ENCODE data around the gene FOXN1. TPM values are rescaled to one million over a fixed set of nuclear protein-coding genes. Genes with fewer than 3 reads are reported as not detected.
"Not testable (repeated sequence)": the region's sequence is repeated elsewhere in the genome, so short reads cannot be mapped to it uniquely, and the experiment has no call there.

Gene FOXN1
- polyA plus RNA-seq, 4 donors: 0.47 to 0.62 (median 0.61) TPM

DNA sequence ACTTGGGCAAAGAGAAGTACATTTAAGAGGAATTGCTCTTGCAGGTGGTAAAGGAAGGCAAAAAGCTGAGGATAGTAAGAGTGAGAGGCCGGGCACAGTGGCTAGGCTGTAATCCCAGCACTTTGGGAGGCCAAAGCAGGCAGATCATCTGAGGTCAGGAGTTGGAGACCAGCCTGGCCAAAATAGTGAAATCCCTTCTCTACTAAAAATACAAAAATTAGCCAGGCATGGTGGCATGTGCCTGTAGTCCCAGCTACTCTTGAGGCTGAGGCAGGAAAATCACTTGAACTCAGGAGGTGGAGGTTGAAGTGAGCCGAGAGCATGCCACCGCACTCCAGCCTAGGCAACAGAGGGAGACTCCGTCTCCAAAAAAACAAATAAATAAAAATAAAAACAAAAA lies 16.1 kb downstream of the FOXN1 start:
- not testable (repeated sequence) for DNase-seq (ENCODE audit: low read depth in 4 of 4, low spot score in 3 of 4)

DNA sequence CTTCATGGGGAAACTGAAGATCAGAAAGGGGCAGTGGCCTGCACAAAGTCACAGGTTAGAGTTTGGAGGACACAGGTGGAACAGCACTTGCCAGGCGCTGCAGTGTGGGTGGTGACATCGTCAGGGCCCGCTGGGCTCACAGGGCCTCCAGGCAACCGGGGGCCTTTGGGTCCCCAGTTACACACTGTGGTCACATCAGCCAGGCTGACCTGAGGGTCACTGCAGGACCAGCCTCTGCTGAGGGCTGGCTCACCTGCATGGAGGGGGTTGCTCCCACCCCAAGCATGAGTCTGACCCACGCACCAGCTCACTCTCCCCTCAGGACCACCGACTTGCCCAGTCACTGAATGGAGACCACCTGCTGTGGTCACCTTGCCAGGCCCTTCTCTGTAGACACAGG lies 17.0 kb downstream of the FOXN1 start:
- DNase-seq (ENCODE audit: low read depth in 4 of 4, low spot score in 3 of 4): no peak

DNA sequence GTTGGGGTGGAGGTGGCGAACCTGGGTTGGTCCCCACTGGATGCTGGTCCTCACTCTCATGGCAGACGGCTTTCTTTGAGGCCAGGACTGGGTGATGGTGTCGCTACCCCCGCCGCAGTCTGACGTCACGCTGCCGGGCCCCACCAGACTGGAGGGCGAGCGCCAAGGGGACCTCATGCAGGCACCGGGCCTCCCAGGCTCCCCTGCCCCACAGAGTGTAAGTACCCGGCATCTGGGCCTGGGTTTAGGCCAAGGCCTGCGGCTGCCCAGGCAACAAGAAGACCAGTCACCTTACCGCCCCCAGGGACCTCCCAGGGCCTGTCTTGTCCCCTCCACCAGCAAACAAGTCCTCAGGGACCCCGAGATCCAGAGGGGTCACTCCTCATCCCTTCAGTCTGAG lies 17.7 kb downstream of the FOXN1 start:
- no peak for DNase-seq (ENCODE audit: low read depth in 4 of 4, low spot score in 3 of 4)

DNA sequence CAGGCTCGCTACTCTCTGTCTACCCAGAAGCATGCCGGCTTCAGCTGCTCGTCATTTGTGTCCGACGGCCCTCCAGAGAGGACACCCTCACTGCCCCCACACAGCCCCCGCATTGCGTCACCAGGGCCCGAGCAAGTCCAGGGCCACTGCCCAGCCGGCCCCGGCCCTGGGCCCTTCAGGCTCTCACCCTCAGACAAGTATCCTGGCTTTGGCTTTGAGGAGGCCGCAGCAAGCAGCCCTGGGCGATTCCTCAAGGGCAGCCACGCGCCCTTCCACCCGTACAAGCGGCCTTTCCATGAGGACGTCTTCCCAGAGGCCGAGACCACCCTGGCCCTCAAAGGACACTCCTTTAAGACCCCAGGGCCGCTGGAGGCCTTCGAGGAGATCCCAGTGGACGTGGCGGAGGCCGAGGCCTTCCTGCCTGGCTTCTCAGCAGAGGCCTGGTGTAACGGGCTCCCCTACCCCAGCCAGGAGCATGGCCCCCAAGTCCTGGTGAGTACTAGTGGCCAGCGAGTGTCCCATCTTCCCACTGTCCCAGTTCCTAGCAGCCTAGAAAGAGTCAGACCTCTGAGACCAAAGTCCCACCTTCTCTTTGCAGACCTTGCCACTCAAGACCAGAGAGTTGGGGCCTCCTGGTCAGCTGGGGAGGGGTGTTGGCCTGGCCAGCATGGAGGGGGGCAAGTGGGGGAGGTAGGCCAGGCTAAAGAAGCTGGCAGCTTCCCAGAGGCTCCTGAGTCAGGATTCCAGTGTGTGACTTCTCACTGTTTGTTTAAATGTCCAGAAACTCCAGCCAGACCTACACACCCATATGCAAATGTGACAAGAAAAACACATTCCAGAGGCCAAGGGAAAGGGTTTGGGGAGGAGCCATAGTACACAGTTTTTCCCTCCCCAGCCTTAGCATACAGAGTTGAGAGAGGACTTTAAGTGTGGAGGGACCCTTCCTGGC lies 18.6 kb downstream of the FOXN1 start:
- DNase-seq (ENCODE audit: low read depth in 4 of 4, low spot score in 3 of 4): peak; percentile 41 to 71 (median 68)

DNA sequence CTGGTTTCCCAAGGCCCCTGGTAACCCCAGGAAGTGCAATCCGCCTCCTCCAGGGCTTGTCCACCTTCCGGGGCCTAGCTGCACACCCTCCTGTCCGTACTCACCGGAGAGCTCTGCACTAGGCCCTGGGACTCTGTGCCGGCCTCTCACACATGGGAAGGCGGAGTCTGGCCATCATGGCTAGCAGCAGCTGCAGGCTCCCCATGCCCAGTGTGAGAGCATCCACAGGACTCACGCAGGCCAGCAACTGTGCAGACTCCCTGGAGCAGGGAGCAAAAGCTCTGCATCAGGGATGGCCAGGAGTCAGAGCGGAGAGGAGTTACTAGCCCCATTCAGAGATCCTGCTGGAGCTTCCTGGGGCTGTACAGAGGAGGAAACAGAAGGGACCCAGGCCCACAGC lies 20.2 kb downstream of the FOXN1 start:
- no peak for DNase-seq (ENCODE audit: low read depth in 4 of 4, low spot score in 3 of 4)

DNA sequence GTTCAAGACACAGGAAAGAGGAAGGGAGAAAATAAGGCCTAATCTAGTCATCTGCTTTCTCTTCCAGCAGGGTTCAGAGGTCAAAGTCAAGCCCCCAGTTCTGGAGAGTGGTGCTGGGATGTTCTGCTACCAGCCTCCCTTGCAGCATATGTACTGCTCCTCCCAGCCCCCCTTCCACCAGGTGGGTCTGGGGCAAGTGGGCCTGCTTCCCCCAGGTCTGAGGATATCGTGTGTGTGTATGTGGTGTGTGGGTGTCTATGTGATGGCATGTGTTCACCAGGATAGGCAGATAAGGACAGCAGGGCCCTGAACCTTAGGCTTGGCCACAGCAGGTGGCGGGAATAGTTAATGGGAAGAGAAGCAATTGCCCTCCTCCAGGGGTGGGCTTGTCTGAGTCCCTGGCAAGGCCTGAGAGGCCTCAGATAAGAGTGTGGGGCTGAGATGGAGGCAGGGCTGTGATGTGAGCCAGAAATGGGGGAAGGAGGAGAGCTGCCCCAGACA lies 21.1 kb downstream of the FOXN1 start:
- no peak for DNase-seq (ENCODE audit: low read depth in 4 of 4, low spot score in 3 of 4)

DNA sequence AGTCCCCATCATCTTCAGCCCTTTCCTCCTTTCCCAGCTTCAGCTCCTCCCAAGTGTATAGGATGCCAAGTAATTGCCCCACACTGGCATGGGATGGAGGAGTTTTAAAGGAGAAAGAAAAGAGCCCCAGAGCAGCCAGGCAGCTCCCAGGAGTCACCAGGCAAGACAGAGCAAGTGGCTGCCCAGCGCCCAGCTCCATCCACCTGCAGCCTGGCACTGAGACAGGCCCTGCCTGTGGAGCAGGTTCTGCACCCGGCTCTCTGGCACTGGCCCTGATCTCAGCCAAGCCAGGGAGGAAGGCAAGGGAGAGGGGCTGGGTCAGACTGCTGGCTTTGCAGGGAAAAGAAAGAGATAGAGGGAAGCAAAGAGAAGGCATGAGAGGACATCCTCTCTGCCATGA lies 21.7 kb downstream of the FOXN1 start:
- no peak for DNase-seq (ENCODE audit: low read depth in 4 of 4, low spot score in 3 of 4)

DNA sequence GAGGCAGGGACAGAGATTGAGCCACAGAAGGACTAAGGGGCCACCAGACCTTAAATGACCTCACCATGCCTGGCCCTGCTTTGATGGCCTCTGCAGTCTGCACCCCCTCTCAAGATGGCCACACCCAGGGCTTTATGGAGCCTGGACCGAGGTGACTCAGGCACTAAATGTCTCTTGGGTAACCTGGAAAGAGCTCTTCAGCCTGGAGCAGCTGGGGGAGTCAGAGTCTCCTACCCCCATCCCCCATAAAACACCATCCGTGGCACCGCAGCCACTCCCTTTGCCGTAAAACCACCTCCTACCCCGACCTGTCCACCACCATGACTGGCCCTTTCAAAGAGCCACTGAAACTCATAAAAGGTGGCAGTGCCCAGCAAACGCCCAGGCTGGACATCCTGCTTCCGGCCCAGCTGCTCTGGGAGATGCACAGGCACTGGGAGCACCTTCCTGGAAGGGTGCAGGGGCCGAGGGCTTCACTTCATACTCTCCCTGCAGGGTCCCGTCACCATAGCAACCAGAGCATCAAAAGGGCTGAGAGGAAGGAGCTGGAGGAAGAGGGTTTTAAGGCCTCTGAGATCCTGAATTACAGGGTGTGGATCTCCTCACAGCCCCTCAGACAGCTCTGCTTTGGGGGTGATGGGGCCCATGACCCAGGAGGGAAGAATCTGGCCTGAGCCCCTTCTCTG lies 22.3 kb downstream of the FOXN1 start:
- no peak for DNase-seq (ENCODE audit: low read depth in 4 of 4, low spot score in 3 of 4)

DNA sequence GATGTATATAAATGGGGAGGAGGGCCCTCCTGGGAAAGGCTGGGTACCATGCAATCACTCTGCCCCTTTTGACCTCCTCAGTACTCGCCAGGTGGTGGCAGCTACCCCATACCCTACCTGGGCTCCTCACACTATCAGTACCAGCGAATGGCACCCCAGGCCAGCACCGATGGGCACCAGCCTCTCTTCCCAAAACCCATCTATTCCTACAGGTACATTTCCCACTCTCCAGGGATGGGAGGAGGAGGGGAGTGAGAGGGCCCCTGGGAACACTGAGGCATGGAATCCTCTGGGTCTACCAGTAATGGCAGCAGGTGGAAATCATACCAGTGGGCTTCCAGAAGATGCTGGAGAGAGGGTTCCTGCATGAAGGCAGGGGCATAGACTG lies 22.9 kb downstream of the FOXN1 start:
- DNase-seq (ENCODE audit: low read depth in 4 of 4, low spot score in 3 of 4): no peak

DNA sequence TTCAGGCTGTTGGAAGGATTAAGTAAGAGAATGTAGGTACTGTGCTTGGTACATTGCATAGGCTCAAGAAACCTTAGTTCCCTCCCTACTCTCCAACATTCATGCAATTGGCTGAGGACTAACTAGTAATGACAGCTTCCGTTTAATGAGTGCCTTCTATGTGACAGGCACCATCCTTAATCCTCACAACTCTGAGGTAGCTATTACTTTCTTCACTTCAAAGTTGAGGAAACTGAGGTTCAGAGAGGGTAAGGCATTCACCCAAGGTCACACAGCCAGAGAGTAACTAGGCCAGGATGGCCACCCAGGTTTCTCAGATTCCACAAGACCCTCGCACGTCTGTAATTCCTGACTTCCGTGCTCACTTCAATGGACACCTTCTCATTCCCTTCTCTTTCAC lies 24.1 kb downstream of the FOXN1 start:
- no peak for DNase-seq (ENCODE audit: low read depth in 4 of 4, low spot score in 3 of 4)

DNA sequence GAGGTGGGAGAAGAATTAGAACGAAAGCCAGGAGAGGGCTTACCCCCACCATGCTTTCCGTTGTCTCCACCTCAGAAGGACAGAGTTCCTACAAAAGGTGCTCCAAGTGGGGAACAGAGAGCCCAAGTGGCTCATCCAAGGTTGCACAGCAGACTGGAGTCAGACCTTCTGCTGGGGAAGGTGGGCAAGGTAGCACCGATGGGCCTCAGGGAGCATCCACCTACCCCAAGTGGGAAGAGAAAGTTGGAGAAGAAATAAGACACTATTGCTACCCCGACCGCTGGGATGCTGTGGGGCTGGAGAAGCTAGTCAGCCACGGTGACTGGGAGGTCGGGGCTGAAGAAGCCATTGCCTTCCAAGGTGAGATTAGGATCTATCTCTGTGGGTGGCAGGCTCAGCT lies 24.8 kb downstream of the FOXN1 start:
- DNase-seq (ENCODE audit: low read depth in 4 of 4, low spot score in 3 of 4): no peak

DNA sequence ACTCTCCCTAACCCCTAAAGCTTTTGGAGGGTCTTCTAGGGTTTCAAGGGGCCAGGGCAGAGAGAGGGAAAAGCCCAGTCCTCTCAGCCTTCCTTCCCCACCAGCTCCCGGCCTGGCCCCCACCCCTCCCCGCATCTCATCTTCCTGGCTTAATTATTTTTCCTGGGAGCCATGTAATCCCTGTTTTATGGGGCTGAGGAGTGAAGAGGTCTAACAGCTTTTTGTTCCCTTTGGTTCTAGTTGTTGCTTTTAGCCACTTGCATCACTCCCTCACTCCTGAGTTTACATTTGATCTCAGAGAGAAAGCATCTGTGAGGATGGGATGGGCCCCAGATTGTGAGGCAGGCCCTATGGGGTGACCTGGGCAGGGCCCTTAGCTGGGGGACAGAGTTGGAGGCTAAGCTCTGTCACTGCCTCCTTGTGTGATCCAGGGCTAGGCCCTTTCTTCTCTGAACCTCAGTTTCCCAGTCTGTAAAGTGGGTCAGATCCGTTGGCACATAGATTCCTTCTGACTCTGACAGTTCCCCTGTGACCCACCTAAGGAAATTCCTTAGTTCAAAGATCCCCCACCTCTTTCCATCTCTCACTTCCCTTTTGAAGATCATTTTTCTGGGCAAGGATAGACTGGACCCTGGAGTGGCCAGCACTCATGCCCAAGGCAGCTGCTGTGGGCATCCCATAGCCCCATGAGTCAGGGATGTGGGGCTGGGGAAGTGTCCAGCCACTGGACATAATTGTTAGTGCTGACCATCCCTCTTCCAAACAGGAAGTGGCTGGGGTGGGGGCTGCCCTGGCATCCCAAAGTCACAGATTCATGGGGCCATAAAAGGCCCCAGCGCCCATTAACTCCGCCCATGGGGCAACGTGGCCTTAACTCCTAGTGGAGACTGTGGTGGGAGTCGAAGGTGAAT lies 26.2 kb downstream of the FOXN1 start:
- DNase-seq (ENCODE audit: low read depth in 4 of 4, low spot score in 3 of 4): no peak

DNA sequence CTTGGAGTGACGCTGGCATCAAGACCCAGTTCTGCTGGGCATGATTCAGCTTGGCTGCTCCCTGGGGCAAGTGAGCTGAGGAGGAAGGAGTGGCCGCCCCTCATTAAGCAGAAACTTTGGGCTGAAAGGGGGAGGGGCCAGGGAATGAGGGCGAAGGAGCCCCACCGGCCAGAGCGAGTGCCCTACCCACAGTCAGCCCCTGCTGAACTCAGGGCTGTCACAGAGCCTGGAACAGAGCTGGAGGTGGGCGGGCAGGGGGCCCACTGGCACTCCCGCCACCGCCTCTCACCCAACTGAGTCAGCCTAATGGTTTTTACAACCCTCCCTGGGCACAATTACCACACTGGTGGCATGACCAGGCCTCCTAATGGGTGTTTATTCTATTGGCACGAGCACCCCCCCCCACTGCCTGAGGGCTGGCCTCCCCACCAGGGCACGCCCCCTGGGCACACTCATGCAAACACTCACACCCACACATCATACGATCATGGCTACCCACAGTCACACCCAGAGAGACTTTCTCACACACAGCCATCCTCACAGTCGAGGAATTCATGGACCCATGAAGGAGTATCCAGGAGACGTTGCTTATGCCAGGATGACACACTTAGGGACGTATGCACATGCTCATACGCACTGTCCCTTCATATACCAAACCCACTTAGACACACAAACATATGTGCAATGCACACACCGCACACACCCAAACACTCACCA lies 27.1 kb downstream of the FOXN1 start:
- no peak for DNase-seq (ENCODE audit: low read depth in 4 of 4, low spot score in 3 of 4)

DNA sequence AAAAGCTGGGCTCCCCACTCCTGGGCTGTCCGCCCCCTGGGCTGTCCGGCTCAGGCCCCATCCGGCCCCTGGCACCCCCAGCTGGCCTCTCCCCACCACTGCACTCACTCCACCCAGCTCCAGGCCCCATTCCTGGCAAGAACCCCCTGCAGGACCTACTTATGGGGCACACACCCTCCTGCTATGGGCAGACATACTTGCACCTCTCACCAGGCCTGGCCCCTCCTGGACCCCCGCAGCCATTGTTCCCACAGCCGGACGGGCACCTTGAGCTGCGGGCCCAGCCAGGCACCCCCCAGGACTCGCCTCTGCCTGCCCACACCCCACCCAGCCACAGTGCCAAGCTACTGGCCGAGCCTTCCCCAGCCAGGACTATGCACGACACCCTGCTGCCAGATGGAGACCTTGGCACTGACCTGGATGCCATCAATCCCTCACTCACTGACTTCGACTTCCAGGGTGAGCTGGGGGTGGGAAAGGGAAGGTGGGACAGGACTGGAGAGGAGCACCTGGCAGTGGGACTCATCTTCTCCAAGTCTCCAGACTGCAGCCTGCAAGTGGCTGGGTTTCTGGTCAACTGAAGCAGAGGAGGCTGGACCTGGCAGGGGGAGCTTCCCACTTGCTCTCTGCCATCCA lies 28.7 kb downstream of the FOXN1 start:
- no peak for DNase-seq (ENCODE audit: low read depth in 4 of 4, low spot score in 3 of 4)

DNA sequence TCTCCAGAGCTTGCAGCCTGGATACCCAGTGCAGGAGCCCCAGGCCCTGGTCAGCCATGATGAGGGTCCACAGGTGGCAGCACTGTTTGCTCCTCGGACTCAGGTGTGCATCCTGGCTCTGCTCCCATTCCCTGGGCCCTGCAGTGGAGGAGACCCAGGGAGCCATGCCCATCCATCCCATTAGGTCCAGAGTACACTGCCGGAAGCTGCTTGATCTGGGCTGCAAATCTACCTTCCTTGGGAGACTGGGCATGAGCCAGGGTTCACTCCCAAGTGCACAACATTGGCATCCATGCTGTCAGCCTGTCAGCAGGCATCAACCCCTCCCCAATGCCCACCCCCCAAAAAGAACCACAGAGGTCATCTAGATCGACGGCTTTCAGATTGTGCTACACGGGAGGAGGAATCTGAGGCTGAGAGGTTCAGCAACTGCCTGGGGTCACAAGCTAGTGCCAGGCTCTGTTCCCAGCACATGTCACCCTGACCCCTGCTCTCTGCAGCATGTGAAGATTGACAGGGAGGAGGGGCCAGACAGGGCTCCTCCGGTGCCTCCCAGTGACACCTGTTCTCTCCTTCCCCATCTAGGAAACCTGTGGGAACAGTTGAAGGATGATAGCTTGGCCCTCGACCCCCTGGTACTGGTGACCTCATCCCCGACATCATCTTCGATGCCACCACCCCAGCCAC lies 30.5 kb downstream of the FOXN1 start:
- no peak for DNase-seq (ENCODE audit: low read depth in 4 of 4, low spot score in 3 of 4)

DNA sequence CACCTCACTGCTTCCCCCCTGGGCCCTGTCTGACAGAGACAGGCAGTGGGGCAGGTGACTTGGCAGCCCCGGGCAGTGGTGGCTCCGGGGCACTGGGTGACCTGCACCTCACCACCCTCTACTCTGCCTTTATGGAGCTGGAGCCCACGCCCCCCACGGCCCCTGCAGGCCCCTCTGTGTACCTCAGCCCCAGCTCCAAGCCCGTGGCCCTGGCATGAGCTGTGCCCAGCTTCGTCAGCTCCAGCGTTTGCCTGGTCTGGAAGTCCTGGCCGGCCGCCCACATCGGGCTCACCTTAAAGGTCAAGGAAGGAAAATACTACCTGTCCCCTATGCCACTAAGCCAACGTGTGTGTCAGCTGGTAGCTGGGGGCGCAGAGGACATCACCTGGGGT lies 31.1 kb downstream of the FOXN1 start:
- no peak for DNase-seq (ENCODE audit: low read depth in 4 of 4, low spot score in 3 of 4)

DNA sequence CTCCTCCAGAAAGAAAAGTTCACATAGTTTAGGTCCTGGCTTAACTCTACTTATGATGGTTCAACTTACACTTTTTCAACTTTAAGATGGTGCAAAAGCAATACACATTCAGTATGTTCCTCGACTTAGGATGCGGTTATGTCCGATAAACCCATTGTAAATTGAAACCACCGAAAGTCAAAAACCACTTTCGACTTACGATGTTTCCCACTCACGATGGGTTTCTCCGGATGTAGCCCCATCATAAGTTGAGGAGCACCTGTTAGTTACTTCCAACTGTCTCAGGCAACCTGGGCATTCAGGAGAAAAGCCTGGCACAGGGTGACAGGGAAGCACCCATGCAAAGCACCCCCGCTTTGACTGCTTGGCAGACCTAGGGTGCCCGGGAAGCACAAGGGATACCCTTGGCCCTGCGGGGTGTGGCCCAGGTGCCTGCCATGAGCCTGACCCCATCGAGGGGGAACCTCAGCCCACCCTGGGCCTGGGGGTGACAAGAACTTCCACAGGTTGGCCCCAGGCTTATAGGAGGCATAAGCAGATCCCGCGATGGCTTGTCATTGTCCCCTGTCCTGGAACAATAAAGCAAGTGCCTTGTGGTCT lies 32.2 kb downstream of the FOXN1 start:
- DNase-seq (ENCODE audit: low read depth in 4 of 4, low spot score in 3 of 4): no peak

DNA sequence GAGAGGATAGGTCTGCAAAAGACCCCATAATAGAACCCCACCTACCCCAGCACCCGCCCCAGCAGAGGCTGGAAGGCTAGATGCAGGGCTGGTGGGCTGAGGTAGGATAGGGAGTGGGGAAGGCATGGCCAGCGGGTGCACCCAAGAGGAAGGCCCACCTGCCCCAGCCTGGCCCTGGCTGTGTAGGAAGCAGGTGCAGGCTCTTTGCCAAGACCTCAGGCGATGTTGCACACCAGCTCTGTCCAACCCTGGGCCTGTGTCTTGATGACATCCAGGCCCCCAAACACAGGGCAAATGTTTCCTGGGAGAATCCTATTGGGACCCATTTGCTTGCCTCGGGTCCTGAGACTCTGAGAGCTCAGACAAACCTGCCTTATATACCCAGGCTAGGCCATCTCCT lies 34.1 kb downstream of the FOXN1 start:
- no peak for DNase-seq (ENCODE audit: low read depth in 4 of 4, low spot score in 3 of 4)

DNA sequence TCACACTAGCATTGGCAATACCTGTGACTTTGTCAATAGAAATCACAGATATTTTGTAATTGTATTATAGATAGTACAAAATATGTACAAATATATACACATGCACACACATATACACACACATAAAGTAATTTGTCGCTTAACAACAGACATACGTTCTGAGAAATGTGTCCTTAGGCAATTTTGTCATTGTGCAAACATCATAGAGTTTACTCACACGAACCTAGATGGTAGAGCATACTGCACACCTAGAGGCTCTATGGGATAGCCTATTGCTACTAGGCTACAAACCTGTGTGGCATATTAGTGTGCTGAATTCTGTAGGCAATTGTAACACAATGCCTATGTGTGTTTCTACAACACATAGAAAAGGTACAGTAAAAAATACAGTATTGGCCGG lies 35.3 kb downstream of the FOXN1 start:
- no peak for DNase-seq (ENCODE audit: low read depth in 4 of 4, low spot score in 3 of 4)

Measured in right renal pelvis (tissue), 4 donors.